GM20431 (cell line): ENCODE measurements around the gene CELF3.

ENCODE experiments used
- in situ Hi-C: fragments of 300-500 bp; cut with MseI, MboI; formaldehyde crosslinking; loops from one replicate; pipeline ENCODE4 v1.15.0; 2020; ENCODE audit warnings: low sequenced_read_pairs; ENCODE audit not compliant: unreplicated experiment

The CELF3 gene

GRCh38 chr1:151716771-151717631 lies at the start of gene CELF3:
Gene CELF3 (minus strand): TSS chr1:151716803. CDS start chr1:151716020, 783 bp downstream.
- in situ Hi-C loops: no loop called here

GRCh38 chr1:151763990-151764389 lies 47.4 kb upstream of the CELF3 start:
- in situ Hi-C loops: no loop called here

- in situ Hi-C loops: no loop called here
Measured at GRCh38 chr1:151762941-151763921, 46.6 kb upstream of the CELF3 start, which contains the start of gene MRPL9. Gene MRPL9 (minus strand): TSS chr1:151763496. CDS start chr1:151763479, 17 bp downstream.

- in situ Hi-C loops: no loop called here
Measured at GRCh38 chr1:151760597-151761385, 44.2 kb upstream of the CELF3 start.

- in situ Hi-C loops: no loop called here
Measured at GRCh38 chr1:151759241-151759640, 42.6 kb upstream of the CELF3 start.

GRCh38 chr1:151756291-151756690 lies 39.7 kb upstream of the CELF3 start:
- in situ Hi-C loops: no loop called here

GRCh38 chr1:151741516-151741915 lies 24.9 kb upstream of the CELF3 start:
- in situ Hi-C loops: loop anchor here (25.0 kb wide), 1 partner anchor 304 kb away; no protein-coding TSS in a partner anchor

- in situ Hi-C loops: loop anchor here (25.0 kb wide), 1 partner anchor 302 kb away; no protein-coding TSS in a partner anchor
Measured at GRCh38 chr1:151739590-151740355, 23.2 kb upstream of the CELF3 start.

- in situ Hi-C loops: loop anchor here (25.0 kb wide), 1 partner anchor 300 kb away; no protein-coding TSS in a partner anchor
Measured at GRCh38 chr1:151737479-151737878, 20.9 kb upstream of the CELF3 start.

GRCh38 chr1:151737026-151737425 lies 20.4 kb upstream of the CELF3 start:
- in situ Hi-C loops: loop anchor here (25.0 kb wide), 1 partner anchor 300 kb away; no protein-coding TSS in a partner anchor

- in situ Hi-C loops: loop anchor here (25.0 kb wide), 1 partner anchor 297 kb away; no protein-coding TSS in a partner anchor
Measured at GRCh38 chr1:151733995-151734394, 17.4 kb upstream of the CELF3 start.

- in situ Hi-C loops: loop anchor here (25.0 kb wide), 1 partner anchor 296 kb away; no protein-coding TSS in a partner anchor
Measured at GRCh38 chr1:151733126-151733525, 16.5 kb upstream of the CELF3 start.

GRCh38 chr1:151729966-151730291 lies 13.3 kb upstream of the CELF3 start:
- in situ Hi-C loops: loop anchor here (25.0 kb wide), 1 partner anchor 293 kb away; no protein-coding TSS in a partner anchor

GRCh38 chr1:151729157-151729965 lies 12.8 kb upstream of the CELF3 start:
- in situ Hi-C loops: loop anchor here (25.0 kb wide), 1 partner anchor 292 kb away; no protein-coding TSS in a partner anchor

- in situ Hi-C loops: loop anchor here (25.0 kb wide), 1 partner anchor 291 kb away; no protein-coding TSS in a partner anchor
Measured at GRCh38 chr1:151728151-151729054, 11.8 kb upstream of the CELF3 start.

GRCh38 chr1:151723726-151724370 lies 7.2 kb upstream of the CELF3 start:
- in situ Hi-C loops: no loop called here
